AG04449 (cell line): ENCODE results near the gene TBC1D19.

ENCODE experiments used
- CTCF ChIA-PET: fragments of 350-600 bp; formaldehyde crosslinking; extraction: SDS; loops from one replicate; lab custom pipeline; 2021; ENCODE audit warnings: antibody characterized with exemption; lab: Yijun Ruan, JAX
- POLR2A ChIA-PET: fragments of 400-600, 350-600 bp; formaldehyde crosslinking; extraction: SDS; loops from one replicate; lab custom pipeline; 2020; ENCODE audit warnings: antibody characterized with exemption, inconsistent platforms; lab: Yijun Ruan, JAX
- DNase-seq: peaks from one replicate; pipeline ENCODE4 v3.0.0-alpha.2; 2010; ENCODE audit warnings: low read depth, low spot score
- H3K4me3 ChIP-seq: 2 replicates; pipeline ENCODE4 v1.5.1; 2011; ENCODE audit warnings: low read depth, mild to moderate bottlenecking, control low read depth, low read length
- CTCF ChIP-seq: IDR thresholded peaks from one replicate; pipeline ENCODE4 v1.5.1; 2011; ENCODE audit warnings: mild to moderate bottlenecking, moderate library complexity, low read length, control low read depth, inconsistent platforms; ENCODE audit not compliant: insufficient read depth; ENCODE audit errors: missing control alignments

TBC1D19 gene

GRCh38 chr4:26727844-26728243 lies 144.0 kb downstream of the TBC1D19 start:
- CTCF ChIA-PET = interaction anchor here (3.3 kb wide), 1 partner anchor 7 kb away, joined by 12 read pairs; no protein-coding TSS in a partner anchor
- no peak overlapping the region for H3K4me3 ChIP-seq
- POLR2A ChIA-PET = no interaction called here
- DNase-seq = no peak
- no peak for TF ChIP-seq CTCF

- ChIA-PET POLR2A (no interaction called here), CTCF (interaction anchor here (1.4 to 3.3 kb wide), 2 partner anchors 9 to 270 kb away, joined by 7 to 12 read pairs; no protein-coding TSS in a partner anchor)
- TF ChIP-seq CTCF = no peak
- no peak overlapping the region for H3K4me3 ChIP-seq
- no peak for DNase-seq
Observed at GRCh38 chr4:26729027-26729426, 145.1 kb downstream of the TBC1D19 start.

- CTCF ChIA-PET = interaction anchor here (1.4 to 3.3 kb wide), 2 partner anchors 9 to 271 kb away, joined by 7 to 12 read pairs; no protein-coding TSS in a partner anchor
- no peak overlapping the region for H3K4me3 ChIP-seq
- no peak for TF ChIP-seq CTCF
- POLR2A ChIA-PET = no interaction called here
- DNase-seq = no peak
Observed at GRCh38 chr4:26729547-26729946, 145.7 kb downstream of the TBC1D19 start.

GRCh38 chr4:26731351-26732035 lies 147.6 kb downstream of the TBC1D19 start:
- DNase-seq = no peak
- ChIA-PET CTCF (no interaction called here), POLR2A (no interaction called here)
- H3K4me3 ChIP-seq = no peak overlapping the region
- no peak for TF ChIP-seq CTCF

GRCh38 chr4:26732356-26732755 lies 148.5 kb downstream of the TBC1D19 start:
- ChIA-PET POLR2A (no interaction called here), CTCF (interaction anchor here (1.3 to 1.4 kb wide), 2 partner anchors 319 to 402 kb away, joined by 3 to 5 read pairs; no protein-coding TSS in a partner anchor)
- H3K4me3 ChIP-seq = no peak overlapping the region
- no peak for TF ChIP-seq CTCF
- no peak for DNase-seq

GRCh38 chr4:26736621-26737020 lies 152.7 kb downstream of the TBC1D19 start:
- DNase-seq = no peak
- POLR2A ChIA-PET = no interaction called here
- TF ChIP-seq CTCF = no peak
- H3K4me3 ChIP-seq = no peak overlapping the region
- CTCF ChIA-PET = no interaction called here
